ENCODE measurements around the gene LAMA1.
"Not testable (repeated sequence)": the region's sequence is repeated elsewhere in the genome, so short reads cannot be mapped to it uniquely, and the experiment has no call there.

The LAMA1 gene

DNA sequence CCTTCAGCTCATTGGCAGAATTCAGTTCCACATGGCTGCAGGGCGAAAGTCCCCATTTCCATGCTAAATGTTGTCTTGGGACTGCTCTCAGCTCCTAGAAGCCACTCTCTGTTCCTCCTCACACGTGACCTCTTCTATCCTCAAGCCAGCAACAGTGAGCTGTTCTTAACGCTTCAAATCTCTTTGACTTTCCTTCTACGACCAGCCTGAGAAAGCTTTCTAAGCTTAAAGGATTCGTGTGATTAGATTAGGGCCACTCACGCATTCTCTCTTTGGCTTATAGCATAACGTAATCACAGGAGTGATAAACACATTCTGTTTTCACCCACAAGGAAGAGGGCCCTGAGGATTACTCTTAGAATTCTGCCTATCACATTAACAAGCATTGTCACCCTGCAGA lies 29.8 kb upstream of the LAMA1 start:
- H2AFZ ChIP-seq (ENCODE audit: low read length), result no peak overlapping the region
- H3F3A ChIP-seq (ENCODE audit: insufficient read depth, low read length), result no peaks in the 10 kb centered on the region
- H4K20me1 ChIP-seq (ENCODE audit: insufficient read depth, low read length), result no peaks in the 10 kb centered on the region
- H3K9ac ChIP-seq (ENCODE audit: low read length), result no peak overlapping the region
- no peaks in the 10 kb centered on the region for H3K36me3 ChIP-seq (replicated peaks; ENCODE audit: insufficient read depth, low read length)
- H3K4me1 ChIP-seq (ENCODE audit: low read length), result no peaks in the 10 kb centered on the region
- no peak overlapping the region for H3K4me3 ChIP-seq (ENCODE audit: low read length)
- H3K79me2 ChIP-seq (ENCODE audit: low read length), result no peaks in the 10 kb centered on the region
- no peak for DNase-seq
- TF ChIP-seq, protein P1, sequence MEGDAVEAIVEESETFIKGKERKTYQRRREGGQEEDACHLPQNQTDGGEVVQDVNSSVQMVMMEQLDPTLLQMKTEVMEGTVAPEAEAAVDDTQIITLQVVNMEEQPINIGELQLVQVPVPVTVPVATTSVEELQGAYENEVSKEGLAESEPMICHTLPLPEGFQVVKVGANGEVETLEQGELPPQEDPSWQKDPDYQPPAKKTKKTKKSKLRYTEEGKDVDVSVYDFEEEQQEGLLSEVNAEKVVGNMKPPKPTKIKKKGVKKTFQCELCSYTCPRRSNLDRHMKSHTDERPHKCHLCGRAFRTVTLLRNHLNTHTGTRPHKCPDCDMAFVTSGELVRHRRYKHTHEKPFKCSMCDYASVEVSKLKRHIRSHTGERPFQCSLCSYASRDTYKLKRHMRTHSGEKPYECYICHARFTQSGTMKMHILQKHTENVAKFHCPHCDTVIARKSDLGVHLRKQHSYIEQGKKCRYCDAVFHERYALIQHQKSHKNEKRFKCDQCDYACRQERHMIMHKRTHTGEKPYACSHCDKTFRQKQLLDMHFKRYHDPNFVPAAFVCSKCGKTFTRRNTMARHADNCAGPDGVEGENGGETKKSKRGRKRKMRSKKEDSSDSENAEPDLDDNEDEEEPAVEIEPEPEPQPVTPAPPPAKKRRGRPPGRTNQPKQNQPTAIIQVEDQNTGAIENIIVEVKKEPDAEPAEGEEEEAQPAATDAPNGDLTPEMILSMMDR (IDR thresholded peaks at IDR 0.05; ENCODE audit: low read length), result no peak
- TF ChIP-seq EZH2 (optimal IDR thresholded peaks at IDR 0.05; ENCODE audit: low read depth, low read length), result no peak
- TF ChIP-seq EZH2phosphoT487 (IDR thresholded peaks at IDR 0.05; ENCODE audit: low read length), result no peak
- H3K4me2 ChIP-seq (ENCODE audit: low read depth, low read length), result no peak overlapping the region
- H3K27ac ChIP-seq (ENCODE audit: low read length), result no peak overlapping the region
- no peaks in the 10 kb centered on the region for H3K9me3 ChIP-seq (replicated peaks; ENCODE audit: insufficient read depth, low read length)
- H3K27me3 ChIP-seq (replicated peaks; ENCODE audit: insufficient read depth, low read length), result no peaks in the 10 kb centered on the region
- no peaks in the 10 kb centered on the region for H3K9me2 ChIP-seq (replicated peaks; ENCODE audit: insufficient read depth, low read length)

DNA sequence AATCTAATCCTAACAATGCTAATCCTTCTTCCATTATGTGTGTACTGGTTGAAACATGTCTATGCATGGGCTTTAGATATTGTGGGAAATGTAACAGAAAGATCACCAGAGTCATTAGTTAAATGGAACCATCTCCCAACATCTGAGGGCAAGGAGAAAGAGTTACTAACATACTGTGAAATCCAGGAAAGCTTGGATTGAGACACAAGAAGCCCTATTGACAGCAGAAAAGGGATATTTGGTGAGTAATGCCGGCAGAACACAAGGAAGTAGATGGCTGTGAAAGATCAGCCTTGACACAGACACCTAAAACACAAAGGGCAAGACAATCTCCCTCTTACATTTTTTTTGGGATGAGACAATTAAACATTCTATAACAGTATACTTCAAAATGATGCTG lies 28.5 kb upstream of the LAMA1 start:
- Histone ChIP-seq H3F3A (ENCODE audit: insufficient read depth, low read length) (no peaks in the 10 kb centered on the region), H4K20me1 (ENCODE audit: insufficient read depth, low read length) (no peaks in the 10 kb centered on the region), H3K4me2 (ENCODE audit: low read depth, low read length) (no peak overlapping the region), H2AFZ (ENCODE audit: low read length) (no peak overlapping the region), H3K27me3 (replicated peaks; ENCODE audit: insufficient read depth, low read length) (no peaks in the 10 kb centered on the region), H3K9ac (ENCODE audit: low read length) (no peak overlapping the region), H3K9me3 (replicated peaks; ENCODE audit: insufficient read depth, low read length) (no peaks in the 10 kb centered on the region), H3K79me2 (ENCODE audit: low read length) (no peaks in the 10 kb centered on the region), H3K27ac (ENCODE audit: low read length) (no peak overlapping the region), H3K36me3 (replicated peaks; ENCODE audit: insufficient read depth, low read length) (no peaks in the 10 kb centered on the region), H3K4me1 (ENCODE audit: low read length) (no peaks in the 10 kb centered on the region), H3K9me2 (replicated peaks; ENCODE audit: insufficient read depth, low read length) (no peaks in the 10 kb centered on the region), H3K4me3 (ENCODE audit: low read length) (no peak overlapping the region)
- no peak for DNase-seq
- TF ChIP-seq EZH2 (optimal IDR thresholded peaks at IDR 0.05; ENCODE audit: low read depth, low read length), result no peak
- TF ChIP-seq, protein P1 (IDR thresholded peaks at IDR 0.05; ENCODE audit: low read length), result no peak
- TF ChIP-seq EZH2phosphoT487 (IDR thresholded peaks at IDR 0.05; ENCODE audit: low read length), result no peak

DNA sequence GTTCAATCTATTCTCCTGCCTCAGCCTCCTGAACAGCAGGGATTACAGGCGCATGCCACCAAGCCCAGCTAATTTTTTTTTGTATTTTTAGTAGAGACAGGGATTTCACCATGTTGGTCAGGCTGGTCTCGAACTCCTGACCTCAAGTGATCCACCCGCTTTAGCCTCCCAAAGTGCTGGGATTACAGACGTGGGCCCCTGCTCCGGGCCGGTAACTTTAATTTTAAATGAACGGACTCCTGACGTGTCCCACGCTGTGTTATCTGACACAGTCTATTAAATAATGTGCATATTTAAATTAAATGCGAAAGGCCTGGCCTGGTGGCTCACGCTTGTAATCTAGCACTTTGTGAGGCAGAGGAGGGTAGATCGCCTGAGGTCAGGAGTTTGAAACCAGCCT lies 27.3 kb upstream of the LAMA1 start:
- H3K4me3 ChIP-seq (ENCODE audit: low read length); H3K27me3 ChIP-seq (replicated peaks; ENCODE audit: insufficient read depth, low read length); H3K4me2 ChIP-seq (ENCODE audit: low read depth, low read length); H3K9me3 ChIP-seq (replicated peaks; ENCODE audit: insufficient read depth, low read length); H2AFZ ChIP-seq (ENCODE audit: low read length); H3K79me2 ChIP-seq (ENCODE audit: low read length); H3K9ac ChIP-seq (ENCODE audit: low read length); H3K36me3 ChIP-seq (replicated peaks; ENCODE audit: insufficient read depth, low read length); H3K9me2 ChIP-seq (replicated peaks; ENCODE audit: insufficient read depth, low read length); H3K27ac ChIP-seq (ENCODE audit: low read length); H3F3A ChIP-seq (ENCODE audit: insufficient read depth, low read length); H4K20me1 ChIP-seq (ENCODE audit: insufficient read depth, low read length); H3K4me1 ChIP-seq (ENCODE audit: low read length); DNase-seq: not testable (repeated sequence)

DNA sequence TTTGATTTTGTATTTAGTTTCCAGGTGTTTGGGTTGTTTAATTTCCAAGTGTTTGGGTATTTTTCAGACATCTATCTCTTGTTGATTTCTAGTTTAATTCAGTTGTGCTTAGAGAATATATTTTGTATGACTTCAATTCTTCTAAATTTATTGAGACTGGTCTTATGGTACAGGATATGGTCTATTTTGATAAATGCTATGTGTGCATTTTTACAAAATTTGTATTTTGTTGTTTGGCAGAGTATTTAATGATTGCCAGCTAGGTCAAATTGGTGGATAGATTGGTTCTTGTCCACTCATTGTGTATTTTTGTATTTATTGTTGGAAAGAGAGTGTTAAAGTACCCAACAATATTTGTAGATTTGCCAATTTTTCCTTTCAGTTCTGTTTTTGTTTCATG lies 23.7 kb upstream of the LAMA1 start:
- Histone ChIP-seq H3K9ac (ENCODE audit: low read length) (no peak overlapping the region), H3K79me2 (ENCODE audit: low read length) (no peaks in the 10 kb centered on the region), H3K9me3 (replicated peaks; ENCODE audit: insufficient read depth, low read length) (no peaks in the 10 kb centered on the region), H3K27me3 (replicated peaks; ENCODE audit: insufficient read depth, low read length) (no peaks in the 10 kb centered on the region), H3K4me3 (ENCODE audit: low read length) (no peak overlapping the region), H3F3A (ENCODE audit: insufficient read depth, low read length) (no peaks in the 10 kb centered on the region), H3K9me2 (replicated peaks; ENCODE audit: insufficient read depth, low read length) (no peaks in the 10 kb centered on the region), H3K36me3 (replicated peaks; ENCODE audit: insufficient read depth, low read length) (no peaks in the 10 kb centered on the region), H3K4me2 (ENCODE audit: low read depth, low read length) (no peak overlapping the region), H3K27ac (ENCODE audit: low read length) (no peak overlapping the region), H2AFZ (ENCODE audit: low read length) (no peak overlapping the region), H3K4me1 (ENCODE audit: low read length) (no peaks in the 10 kb centered on the region), H4K20me1 (ENCODE audit: insufficient read depth, low read length) (no peaks in the 10 kb centered on the region)
- TF ChIP-seq, protein P1 (IDR thresholded peaks at IDR 0.05; ENCODE audit: low read length), result no peak
- TF ChIP-seq EZH2 (optimal IDR thresholded peaks at IDR 0.05; ENCODE audit: low read depth, low read length), result no peak
- TF ChIP-seq EZH2phosphoT487 (IDR thresholded peaks at IDR 0.05; ENCODE audit: low read length), result no peak
- no peak for DNase-seq

Data from MM.1S (cell line).